ENCODE data around the gene CHST9.

The CHST9 gene

GRCh38 chr18:26894426-26894825 lies 290.7 kb downstream of the CHST9 start:
- no peak overlapping the region for H3K14ac ChIP-seq (ENCODE audit: low read length in 2 of 2)

GRCh38 chr18:26893996-26894395 lies 291.1 kb downstream of the CHST9 start:
- no peak overlapping the region for H4K8ac ChIP-seq (ENCODE audit: low read length)
- H3K18ac ChIP-seq (ENCODE audit: low read depth in 1 of 2, low read length in 2 of 2): no peak overlapping the region
- H2BK5ac ChIP-seq (ENCODE audit: low read depth, low read length, poor library complexity, severe bottlenecking): no peak overlapping the region
- WGBS: 35% methylated on average over 6 of the region's 6 CpGs
- no peak overlapping the region for H2BK15ac ChIP-seq (ENCODE audit: low read depth, poor library complexity, severe bottlenecking)
- no peak overlapping the region for H2AK5ac ChIP-seq (ENCODE audit: low read length, severe bottlenecking)
- H3K27ac ChIP-seq (ENCODE audit: low read length, poor library complexity, severe bottlenecking): no peak overlapping the region
- H3K4me1 ChIP-seq (ENCODE audit: control insufficient read depth, insufficient read depth, low read depth, low read length): no peaks in the 10 kb centered on the region
- H3K9ac ChIP-seq (ENCODE audit: low read length): no peak overlapping the region
- H3K4me3 ChIP-seq (ENCODE audit: insufficient read depth in 1 of 2, low read depth in 1 of 2, low read length in 2 of 2): no peak overlapping the region
- H3K27me3 ChIP-seq (ENCODE audit: control insufficient read depth in 1 of 2, insufficient read depth in 1 of 2, low read length in 2 of 2): no peaks in the 10 kb centered on the region
- no peak overlapping the region for H3K4me2 ChIP-seq (ENCODE audit: low read length, poor library complexity, severe bottlenecking)
- H4K91ac ChIP-seq (ENCODE audit: low read length): no peak overlapping the region
- no peak overlapping the region for H2AFZ ChIP-seq (ENCODE audit: low read depth, low read length)
- H3K79me1 ChIP-seq (replicated peaks; ENCODE audit: low read length, poor library complexity, severe bottlenecking): no peaks in the 10 kb centered on the region
- no peak overlapping the region for H2BK12ac ChIP-seq (ENCODE audit: low read length in 2 of 2)
- no peak overlapping the region for H3K14ac ChIP-seq (ENCODE audit: low read length in 2 of 2)
- no peaks in the 10 kb centered on the region for H3K9me3 ChIP-seq (ENCODE audit: control insufficient read depth, low read length)
- H2BK120ac ChIP-seq (ENCODE audit: low read depth, low read length): no peak overlapping the region
- H3K23ac ChIP-seq (ENCODE audit: low read length in 2 of 2): no peak overlapping the region
- H3K4ac ChIP-seq (ENCODE audit: low read depth in 1 of 2, low read length in 2 of 2): no peak overlapping the region
- no peak for DNase-seq
- H3K36me3 ChIP-seq (ENCODE audit: control insufficient read depth in 1 of 2, insufficient read depth in 2 of 2, low read depth in 1 of 2, low read length in 2 of 2): no peaks in the 10 kb centered on the region

More at GRCh38 chr18:26894426-26894825, 290.7 kb downstream of the CHST9 start:
- Histone ChIP-seq H3K4me3 (ENCODE audit: insufficient read depth in 1 of 2, low read depth in 1 of 2, low read length in 2 of 2) (no peak overlapping the region), H3K4ac (ENCODE audit: low read depth in 1 of 2, low read length in 2 of 2) (no peak overlapping the region), H3K27me3 (ENCODE audit: control insufficient read depth in 1 of 2, insufficient read depth in 1 of 2, low read length in 2 of 2) (no peaks in the 10 kb centered on the region), H3K23ac (ENCODE audit: low read length in 2 of 2) (no peak overlapping the region), H2AK5ac (ENCODE audit: low read length, severe bottlenecking) (no peak overlapping the region), H3K27ac (ENCODE audit: low read length, poor library complexity, severe bottlenecking) (no peak overlapping the region), H3K79me1 (replicated peaks; ENCODE audit: low read length, poor library complexity, severe bottlenecking) (no peaks in the 10 kb centered on the region), H4K8ac (ENCODE audit: low read length) (no peak overlapping the region), H4K91ac (ENCODE audit: low read length) (no peak overlapping the region), H2BK120ac (ENCODE audit: low read depth, low read length) (no peak overlapping the region), H3K18ac (ENCODE audit: low read depth in 1 of 2, low read length in 2 of 2) (no peak overlapping the region), H3K9me3 (ENCODE audit: control insufficient read depth, low read length) (no peaks in the 10 kb centered on the region), H3K36me3 (ENCODE audit: control insufficient read depth in 1 of 2, insufficient read depth in 2 of 2, low read depth in 1 of 2, low read length in 2 of 2) (no peaks in the 10 kb centered on the region), H2BK5ac (ENCODE audit: low read depth, low read length, poor library complexity, severe bottlenecking) (no peak overlapping the region), H2AFZ (ENCODE audit: low read depth, low read length) (no peak overlapping the region), H2BK15ac (ENCODE audit: low read depth, poor library complexity, severe bottlenecking) (no peak overlapping the region), H3K9ac (ENCODE audit: low read length) (no peak overlapping the region), H2BK12ac (ENCODE audit: low read length in 2 of 2) (no peak overlapping the region), H3K4me2 (ENCODE audit: low read length, poor library complexity, severe bottlenecking) (no peak overlapping the region), H3K4me1 (ENCODE audit: control insufficient read depth, insufficient read depth, low read depth, low read length) (no peaks in the 10 kb centered on the region)
- WGBS: no CpG with 5 or more reads among the region's 1 CpG
- no peak for DNase-seq

- no peaks in the 10 kb centered on the region for H3K27me3 ChIP-seq (ENCODE audit: control insufficient read depth in 1 of 2, insufficient read depth in 1 of 2, low read length in 2 of 2)
- H3K4me2 ChIP-seq (ENCODE audit: low read length, poor library complexity, severe bottlenecking): no peak overlapping the region
- no peak overlapping the region for H2BK120ac ChIP-seq (ENCODE audit: low read depth, low read length)
- H3K4me3 ChIP-seq (ENCODE audit: insufficient read depth in 1 of 2, low read depth in 1 of 2, low read length in 2 of 2): no peak overlapping the region
- H3K9me3 ChIP-seq (ENCODE audit: control insufficient read depth, low read length): no peaks in the 10 kb centered on the region
- H2AFZ ChIP-seq (ENCODE audit: low read depth, low read length): no peak overlapping the region
- H3K14ac ChIP-seq (ENCODE audit: low read length in 2 of 2): no peak overlapping the region
- H3K23ac ChIP-seq (ENCODE audit: low read length in 2 of 2): no peak overlapping the region
- no peaks in the 10 kb centered on the region for H3K36me3 ChIP-seq (ENCODE audit: control insufficient read depth in 1 of 2, insufficient read depth in 2 of 2, low read depth in 1 of 2, low read length in 2 of 2)
- H3K4ac ChIP-seq (ENCODE audit: low read depth in 1 of 2, low read length in 2 of 2): no peak overlapping the region
- H4K8ac ChIP-seq (ENCODE audit: low read length): no peak overlapping the region
- H3K9ac ChIP-seq (ENCODE audit: low read length): no peak overlapping the region
- H4K91ac ChIP-seq (ENCODE audit: low read length): no peak overlapping the region
- H3K79me1 ChIP-seq (replicated peaks; ENCODE audit: low read length, poor library complexity, severe bottlenecking): no peaks in the 10 kb centered on the region
- DNase-seq: no peak
- H2BK15ac ChIP-seq (ENCODE audit: low read depth, poor library complexity, severe bottlenecking): no peak overlapping the region
- H2BK5ac ChIP-seq (ENCODE audit: low read depth, low read length, poor library complexity, severe bottlenecking): no peak overlapping the region
- H2BK12ac ChIP-seq (ENCODE audit: low read length in 2 of 2): no peak overlapping the region
- no peaks in the 10 kb centered on the region for H3K4me1 ChIP-seq (ENCODE audit: control insufficient read depth, insufficient read depth, low read depth, low read length)
- H3K27ac ChIP-seq (ENCODE audit: low read length, poor library complexity, severe bottlenecking): no peak overlapping the region
- WGBS: 100% methylated on average over 4 of the region's 4 CpGs
- H3K18ac ChIP-seq (ENCODE audit: low read depth in 1 of 2, low read length in 2 of 2): no peak overlapping the region
- no peak overlapping the region for H2AK5ac ChIP-seq (ENCODE audit: low read length, severe bottlenecking)
Observed at GRCh38 chr18:26888259-26888658, 296.8 kb downstream of the CHST9 start.

- 94% methylated on average over 2 of the region's 2 CpGs for WGBS
Observed at GRCh38 chr18:26875040-26875654, 310.0 kb downstream of the CHST9 start.

More at GRCh38 chr18:26875040-26875654, 310.0 kb downstream of the CHST9 start:
- H3K14ac ChIP-seq (ENCODE audit: low read length in 2 of 2): no peak overlapping the region
- no peak overlapping the region for H2AK5ac ChIP-seq (ENCODE audit: low read length, severe bottlenecking)
- H3K4me1 ChIP-seq (ENCODE audit: control insufficient read depth, insufficient read depth, low read depth, low read length): no peaks in the 10 kb centered on the region
- H3K4ac ChIP-seq (ENCODE audit: low read depth in 1 of 2, low read length in 2 of 2): no peak overlapping the region
- no peaks in the 10 kb centered on the region for H3K36me3 ChIP-seq (ENCODE audit: control insufficient read depth in 1 of 2, insufficient read depth in 2 of 2, low read depth in 1 of 2, low read length in 2 of 2)
- H4K91ac ChIP-seq (ENCODE audit: low read length): no peak overlapping the region
- no peak overlapping the region for H3K27ac ChIP-seq (ENCODE audit: low read length, poor library complexity, severe bottlenecking)
- H2AFZ ChIP-seq (ENCODE audit: low read depth, low read length): no peak overlapping the region
- H3K9ac ChIP-seq (ENCODE audit: low read length): no peak overlapping the region
- H2BK5ac ChIP-seq (ENCODE audit: low read depth, low read length, poor library complexity, severe bottlenecking): no peak overlapping the region
- no peak overlapping the region for H3K4me3 ChIP-seq (ENCODE audit: insufficient read depth in 1 of 2, low read depth in 1 of 2, low read length in 2 of 2)
- no peak overlapping the region for H3K4me2 ChIP-seq (ENCODE audit: low read length, poor library complexity, severe bottlenecking)
- H2BK15ac ChIP-seq (ENCODE audit: low read depth, poor library complexity, severe bottlenecking): no peak overlapping the region
- H2BK12ac ChIP-seq (ENCODE audit: low read length in 2 of 2): no peak overlapping the region
- no peaks in the 10 kb centered on the region for H3K9me3 ChIP-seq (ENCODE audit: control insufficient read depth, low read length)
- H3K79me1 ChIP-seq (replicated peaks; ENCODE audit: low read length, poor library complexity, severe bottlenecking): no peaks in the 10 kb centered on the region
- H4K8ac ChIP-seq (ENCODE audit: low read length): no peak overlapping the region
- H3K23ac ChIP-seq (ENCODE audit: low read length in 2 of 2): no peak overlapping the region
- DNase-seq: no peak
- no peak overlapping the region for H2BK120ac ChIP-seq (ENCODE audit: low read depth, low read length)
- H3K27me3 ChIP-seq (ENCODE audit: control insufficient read depth in 1 of 2, insufficient read depth in 1 of 2, low read length in 2 of 2): no peaks in the 10 kb centered on the region
- H3K18ac ChIP-seq (ENCODE audit: low read depth in 1 of 2, low read length in 2 of 2): no peak overlapping the region
